ENCODE data around the gene GRIA3.

Gene GRIA3

GRCh38 chrX:123481913-123482851 lies 298.1 kb downstream of the GRIA3 start:
- DNase-seq (ENCODE audit: low read depth): no peak
- no peak overlapping the region for H3K4me3 ChIP-seq (ENCODE audit: low read depth, low read length)
- TF ChIP-seq POLR2A (IDR thresholded peaks at IDR 0.05; ENCODE audit: extremely low read depth, insufficient read length): no peak
- no peak for TF ChIP-seq MYC (IDR thresholded peaks at IDR 0.05; ENCODE audit: low read depth, low read length)

GRCh38 chrX:123486297-123486696 lies 302.2 kb downstream of the GRIA3 start:
- H3K4me3 ChIP-seq (ENCODE audit: low read depth, low read length): no peak overlapping the region
- DNase-seq (ENCODE audit: low read depth): no peak
- TF ChIP-seq CTCF (IDR thresholded peaks at IDR 0.05; ENCODE audit: low read depth, low read length): no peak
- TF ChIP-seq MAX (IDR thresholded peaks at IDR 0.05; ENCODE audit: low read depth, low read length): no peak
- no peak for TF ChIP-seq MYC (IDR thresholded peaks at IDR 0.05; ENCODE audit: low read depth, low read length)
- TF ChIP-seq POLR2A (IDR thresholded peaks at IDR 0.05; ENCODE audit: extremely low read depth, insufficient read length): no peak

- H3K4me3 ChIP-seq (ENCODE audit: low read depth, low read length): no peak overlapping the region
- no peak for DNase-seq (ENCODE audit: low read depth)
- TF ChIP-seq POLR2A (IDR thresholded peaks at IDR 0.05; ENCODE audit: extremely low read depth, insufficient read length): no peak
- no peak for TF ChIP-seq MYC (IDR thresholded peaks at IDR 0.05; ENCODE audit: low read depth, low read length)
- no peak for TF ChIP-seq MAX (IDR thresholded peaks at IDR 0.05; ENCODE audit: low read depth, low read length)
- TF ChIP-seq CTCF (IDR thresholded peaks at IDR 0.05; ENCODE audit: low read depth, low read length): no peak
Observed at GRCh38 chrX:123487236-123487635, 303.2 kb downstream of the GRIA3 start.

GRCh38 chrX:123487669-123488068 lies 303.6 kb downstream of the GRIA3 start:
- no peak for DNase-seq (ENCODE audit: low read depth)
- TF ChIP-seq MYC (IDR thresholded peaks at IDR 0.05; ENCODE audit: low read depth, low read length) (no peak), MAX (IDR thresholded peaks at IDR 0.05; ENCODE audit: low read depth, low read length) (no peak), CTCF (IDR thresholded peaks at IDR 0.05; ENCODE audit: low read depth, low read length) (no peak), POLR2A (IDR thresholded peaks at IDR 0.05; ENCODE audit: extremely low read depth, insufficient read length) (no peak)
- H3K4me3 ChIP-seq (ENCODE audit: low read depth, low read length): no peak overlapping the region

GRCh38 chrX:123489011-123489410 lies 304.9 kb downstream of the GRIA3 start:
- no peak overlapping the region for H3K4me3 ChIP-seq (ENCODE audit: low read depth, low read length)
- DNase-seq (ENCODE audit: low read depth): no peak
- TF ChIP-seq MYC (IDR thresholded peaks at IDR 0.05; ENCODE audit: low read depth, low read length) (no peak), POLR2A (IDR thresholded peaks at IDR 0.05; ENCODE audit: extremely low read depth, insufficient read length) (no peak), MAX (IDR thresholded peaks at IDR 0.05; ENCODE audit: low read depth, low read length) (no peak), CTCF (IDR thresholded peaks at IDR 0.05; ENCODE audit: low read depth, low read length) (no peak)

GRCh38 chrX:123493857-123494256 lies 309.8 kb downstream of the GRIA3 start:
- no peak overlapping the region for H3K4me3 ChIP-seq (ENCODE audit: low read depth, low read length)
- peak; percentile 2 for DNase-seq (ENCODE audit: low read depth)
- no peak for TF ChIP-seq POLR2A (IDR thresholded peaks at IDR 0.05; ENCODE audit: extremely low read depth, insufficient read length)
- no peak for TF ChIP-seq MYC (IDR thresholded peaks at IDR 0.05; ENCODE audit: low read depth, low read length)

All from NB4 (cell line).